PC-3 (cell line): ENCODE results near the gene GTF2H4.

Experiments
- EZH2phosphoT487 ChIP-seq: fragments of 300-600 bp; sonication (generic); IDR thresholded peaks from 2 replicates; pipeline ENCODE4 v1.6.1; 2018; ENCODE audit warnings: mild to moderate bottlenecking, antibody characterized with exemption, low read length, borderline replicate concordance
- TF ChIP-seq, protein P1 (sequence below): fragments of 300-600 bp; sonication (generic); conservative IDR thresholded peaks from 2 replicates; pipeline ENCODE4 v1.5.1; 2017; ENCODE audit warnings: antibody characterized with exemption, low read depth, mild to moderate bottlenecking, low read length

DNA sequence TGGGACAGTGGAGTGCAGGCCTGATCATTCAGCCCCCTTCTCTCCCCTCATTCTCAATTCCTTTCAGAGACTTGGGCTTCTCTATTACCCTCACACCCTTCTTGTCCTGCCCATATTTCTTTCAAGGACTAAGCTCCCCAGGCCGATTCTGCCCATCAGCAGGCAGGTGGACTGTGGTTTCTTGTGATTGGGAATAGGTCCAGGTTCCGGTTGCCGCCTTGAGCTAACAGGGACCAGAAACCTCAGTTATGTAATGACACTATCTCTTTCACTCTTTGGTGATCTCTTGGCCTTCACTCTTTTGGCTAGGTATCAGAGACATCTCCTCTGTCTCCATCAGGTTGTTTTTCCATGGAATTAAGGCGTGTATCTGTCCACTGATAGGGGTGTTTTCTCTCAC lies 39.2 kb downstream of the GTF2H4 start:
- TF ChIP-seq, protein P1, sequence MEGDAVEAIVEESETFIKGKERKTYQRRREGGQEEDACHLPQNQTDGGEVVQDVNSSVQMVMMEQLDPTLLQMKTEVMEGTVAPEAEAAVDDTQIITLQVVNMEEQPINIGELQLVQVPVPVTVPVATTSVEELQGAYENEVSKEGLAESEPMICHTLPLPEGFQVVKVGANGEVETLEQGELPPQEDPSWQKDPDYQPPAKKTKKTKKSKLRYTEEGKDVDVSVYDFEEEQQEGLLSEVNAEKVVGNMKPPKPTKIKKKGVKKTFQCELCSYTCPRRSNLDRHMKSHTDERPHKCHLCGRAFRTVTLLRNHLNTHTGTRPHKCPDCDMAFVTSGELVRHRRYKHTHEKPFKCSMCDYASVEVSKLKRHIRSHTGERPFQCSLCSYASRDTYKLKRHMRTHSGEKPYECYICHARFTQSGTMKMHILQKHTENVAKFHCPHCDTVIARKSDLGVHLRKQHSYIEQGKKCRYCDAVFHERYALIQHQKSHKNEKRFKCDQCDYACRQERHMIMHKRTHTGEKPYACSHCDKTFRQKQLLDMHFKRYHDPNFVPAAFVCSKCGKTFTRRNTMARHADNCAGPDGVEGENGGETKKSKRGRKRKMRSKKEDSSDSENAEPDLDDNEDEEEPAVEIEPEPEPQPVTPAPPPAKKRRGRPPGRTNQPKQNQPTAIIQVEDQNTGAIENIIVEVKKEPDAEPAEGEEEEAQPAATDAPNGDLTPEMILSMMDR, result no peak
- TF ChIP-seq EZH2phosphoT487, result no peak
